Medulla oblongata (tissue), 1 donor: ENCODE results near the gene MYH14.
"Not testable (repeated sequence)": the region's sequence is repeated elsewhere in the genome, so short reads cannot be mapped to it uniquely, and the experiment has no call there.

Experiments used
- DNase-seq: peaks from one replicate; pipeline ENCODE4 v3.0.0-alpha.2; 2015; ENCODE audit errors: extremely low spot score

Gene MYH14

DNA sequence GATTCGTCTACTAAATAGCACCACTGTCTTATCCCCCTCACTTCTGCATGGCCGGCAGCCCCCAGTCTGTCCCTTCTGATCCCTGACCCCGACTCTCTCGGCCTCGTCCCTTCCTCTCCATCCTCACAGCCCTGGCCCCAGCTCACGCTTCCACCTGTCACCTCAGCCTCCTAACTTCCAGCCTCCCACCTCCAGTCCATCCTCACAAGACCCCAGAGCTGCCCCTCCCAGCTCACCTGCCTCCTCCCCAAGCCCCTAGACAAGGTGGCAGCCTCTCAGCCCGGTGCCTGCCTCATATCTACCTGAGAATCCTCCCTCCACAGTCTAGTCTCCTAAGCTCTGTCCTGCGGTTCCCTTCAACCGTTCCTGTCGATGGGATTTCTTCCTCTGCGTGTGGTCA lies 115.7 kb downstream of the MYH14 start:
- no peak for DNase-seq

DNA sequence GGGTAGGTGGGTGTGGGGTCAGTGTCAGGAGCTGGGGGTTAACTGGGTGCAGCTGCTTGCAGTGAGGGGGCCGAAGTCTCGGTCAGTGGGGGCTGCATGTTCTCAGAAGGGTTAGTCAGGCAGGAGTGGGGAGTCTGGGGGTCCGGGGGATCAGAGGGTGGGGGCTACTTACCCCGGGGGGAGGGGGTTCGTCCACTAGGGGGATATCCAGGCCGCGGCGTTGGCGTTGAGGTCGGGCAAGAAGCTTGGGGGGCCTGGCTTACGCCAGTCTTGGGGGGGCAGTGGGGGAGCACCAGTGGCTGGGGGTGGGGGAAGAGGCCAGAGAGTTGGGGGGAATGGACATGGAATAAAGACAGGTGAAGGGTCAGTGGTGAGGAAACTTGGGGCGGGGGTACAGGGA lies 116.6 kb downstream of the MYH14 start:
- no peak for DNase-seq

DNA sequence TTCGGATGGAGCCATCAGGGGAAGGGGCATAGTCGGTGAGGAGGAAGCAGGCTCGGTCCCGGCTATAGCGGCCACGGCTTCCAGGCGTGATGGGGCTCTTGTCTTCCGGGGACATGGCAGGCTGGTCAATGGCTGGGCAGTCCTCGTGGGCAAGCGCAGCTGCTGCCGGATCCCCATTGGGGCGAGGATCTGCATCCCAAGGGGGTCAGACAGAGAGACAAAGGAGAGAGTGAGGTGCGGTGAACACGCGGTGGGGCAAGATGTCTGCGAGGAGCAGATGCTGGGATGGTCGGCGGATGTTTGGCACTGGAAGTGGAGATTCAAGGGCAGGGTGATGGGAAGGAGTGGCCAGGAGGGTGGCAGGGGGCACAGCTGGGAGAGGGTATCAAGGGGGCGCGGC lies 117.2 kb downstream of the MYH14 start:
- DNase-seq: no peak

DNA sequence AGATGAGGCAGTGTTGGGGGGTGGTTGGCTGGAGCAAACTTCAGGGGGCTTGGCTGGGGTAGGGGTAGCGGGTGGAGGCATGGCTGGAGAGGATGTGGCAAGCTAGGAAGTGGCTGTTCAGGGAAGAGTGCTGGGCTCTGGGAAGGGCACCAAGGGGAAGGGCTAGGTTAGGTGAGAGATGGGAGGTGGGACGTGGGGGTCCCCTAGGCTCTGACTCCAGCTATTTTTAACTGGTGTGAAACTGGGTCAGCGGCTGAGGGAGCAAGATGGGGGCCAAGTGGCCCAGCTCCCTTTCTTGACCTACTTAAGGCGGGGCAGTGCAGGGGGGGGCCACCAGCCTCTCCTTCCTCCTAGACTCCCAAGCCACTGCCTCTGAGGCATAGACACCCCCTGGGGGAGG lies 118.4 kb downstream of the MYH14 start:
- DNase-seq: no peak

DNA sequence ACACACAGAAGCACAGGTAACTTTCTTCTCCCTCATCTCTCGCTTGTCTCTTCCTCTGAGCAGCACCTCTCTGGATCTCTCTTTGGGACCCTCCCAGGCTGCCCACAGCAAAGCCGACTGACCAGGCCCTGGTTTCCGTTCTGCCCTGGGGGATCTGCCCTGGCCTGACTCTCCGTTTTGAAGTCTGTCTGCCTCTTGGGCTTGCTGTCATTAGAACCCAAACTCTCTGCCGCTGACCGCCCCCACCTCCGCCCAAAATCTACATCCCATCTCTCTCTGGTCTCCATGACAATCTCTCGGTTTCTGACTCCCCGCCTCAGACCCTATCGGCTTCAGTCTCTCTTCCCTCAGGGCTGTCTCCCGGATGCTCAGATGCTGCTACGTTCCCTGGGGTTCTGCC lies 118.8 kb downstream of the MYH14 start:
- no peak for DNase-seq

DNA sequence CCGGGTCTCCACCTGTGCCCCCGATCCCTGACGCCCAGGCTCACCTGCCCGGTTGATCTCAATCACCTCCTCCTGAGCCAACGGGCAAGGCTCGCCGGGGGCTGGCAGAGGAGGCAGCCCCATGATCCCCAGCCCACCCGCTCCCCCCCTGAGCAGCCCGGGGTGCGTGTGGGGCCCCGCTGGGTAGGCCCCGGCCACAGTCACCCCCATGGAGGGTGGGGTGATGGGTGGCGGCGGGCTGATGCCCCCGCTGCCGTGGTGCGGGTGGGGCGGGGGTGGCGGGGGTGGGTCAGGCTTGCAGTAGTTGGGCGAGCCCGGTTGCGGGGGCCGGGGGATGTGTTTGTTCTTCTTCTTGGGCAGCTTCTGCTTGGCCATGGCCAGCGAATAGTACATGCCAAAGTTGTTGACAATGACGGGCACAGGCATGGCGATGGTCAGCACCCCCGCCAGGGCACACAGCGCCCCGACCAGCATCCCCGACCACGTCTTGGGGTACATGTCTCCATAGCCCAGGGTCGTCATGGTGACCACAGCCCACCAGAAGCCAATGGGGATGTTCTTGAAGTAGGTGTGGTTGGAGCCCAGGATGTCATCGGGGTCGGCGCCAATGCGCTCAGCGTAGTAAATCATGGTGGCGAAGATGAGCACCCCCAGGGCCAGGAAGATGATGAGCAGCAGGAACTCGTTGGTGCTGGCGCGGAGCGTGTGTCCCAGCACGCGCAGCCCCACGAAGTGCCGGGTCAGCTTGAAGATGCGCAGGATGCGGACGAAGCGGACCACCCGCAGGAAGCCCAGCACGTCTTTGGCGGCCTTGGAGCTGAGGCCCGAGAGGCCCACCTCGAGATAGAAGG lies 119.7 kb downstream of the MYH14 start:
- no peak for DNase-seq

DNA sequence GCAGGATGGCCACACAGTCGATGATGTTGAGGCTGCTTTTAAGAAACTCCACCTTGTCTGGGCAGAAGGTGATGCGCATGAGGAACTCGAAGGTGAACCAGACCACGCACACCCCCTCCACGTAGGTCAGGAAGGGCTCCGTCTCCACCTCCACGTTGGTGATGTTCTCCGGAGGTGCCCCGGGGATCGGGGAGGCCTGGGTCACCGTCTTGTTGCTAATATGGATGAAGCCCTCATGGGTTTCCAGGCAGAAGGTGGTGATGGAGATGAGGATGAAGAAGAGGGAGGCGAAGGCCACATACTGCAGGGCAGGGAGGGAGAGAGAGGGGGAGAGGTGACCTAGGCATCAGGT lies 120.3 kb downstream of the MYH14 start:
- no peak for DNase-seq

DNA sequence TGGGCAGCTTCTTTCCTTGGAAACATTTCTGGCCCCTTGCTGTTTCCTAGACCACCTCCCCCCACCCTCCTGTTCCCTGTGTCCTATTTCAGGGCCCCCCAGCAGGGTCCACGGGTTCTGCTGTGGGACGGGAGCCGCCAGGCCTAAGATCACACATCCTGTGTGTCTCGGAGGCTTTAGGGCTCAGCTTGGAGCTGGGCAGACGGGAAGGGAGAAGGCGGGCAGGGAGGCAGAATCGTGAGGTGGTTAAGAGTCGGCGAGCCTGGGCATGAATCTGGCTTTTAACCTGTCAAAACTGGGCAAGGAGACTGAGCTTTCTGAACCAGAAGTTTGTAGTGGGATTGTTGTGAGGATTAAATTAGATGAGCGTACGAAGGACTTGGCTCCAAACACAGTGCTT lies 120.9 kb downstream of the MYH14 start:
- DNase-seq: no peak

DNA sequence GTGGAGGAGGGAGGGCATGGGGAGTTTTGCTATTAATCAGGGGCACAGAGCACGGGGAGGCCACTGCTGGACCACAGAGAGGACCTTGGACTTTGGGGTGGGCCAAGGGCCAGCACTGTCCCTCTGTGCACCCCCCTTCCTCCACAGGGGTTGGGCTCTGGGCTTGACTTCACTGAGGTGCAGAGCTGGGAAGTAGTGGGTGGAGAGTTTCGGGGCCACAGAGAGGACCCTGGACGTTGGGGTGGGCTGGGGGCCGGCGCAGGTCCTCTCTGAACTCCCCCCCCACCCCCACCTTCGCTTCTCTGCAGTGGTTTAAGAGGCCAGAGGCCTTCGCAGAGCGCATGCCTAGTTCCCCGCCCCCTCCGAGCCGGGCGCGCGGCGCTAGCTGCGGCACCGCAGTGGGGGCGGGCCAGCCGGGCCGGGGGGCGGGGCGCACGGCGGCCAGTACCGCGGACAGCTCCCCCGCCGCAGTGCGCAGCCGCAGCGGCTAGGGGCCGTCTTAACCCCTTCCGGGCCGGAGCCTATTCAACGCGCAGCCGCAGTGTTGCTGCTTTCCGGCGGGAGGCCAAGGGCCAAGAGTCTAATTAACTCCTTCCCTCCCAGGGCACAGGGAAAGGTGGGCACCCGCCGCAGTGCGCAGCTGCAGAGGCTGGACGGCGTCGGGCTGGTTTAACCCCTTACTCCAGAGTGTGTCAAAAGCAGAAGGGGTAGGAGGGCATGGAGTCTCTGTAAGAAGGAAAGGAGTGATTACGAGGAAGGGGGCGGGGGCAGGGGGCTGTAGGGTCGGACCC lies 122.1 kb downstream of the MYH14 start:
- peak; percentile 63 for DNase-seq

DNA sequence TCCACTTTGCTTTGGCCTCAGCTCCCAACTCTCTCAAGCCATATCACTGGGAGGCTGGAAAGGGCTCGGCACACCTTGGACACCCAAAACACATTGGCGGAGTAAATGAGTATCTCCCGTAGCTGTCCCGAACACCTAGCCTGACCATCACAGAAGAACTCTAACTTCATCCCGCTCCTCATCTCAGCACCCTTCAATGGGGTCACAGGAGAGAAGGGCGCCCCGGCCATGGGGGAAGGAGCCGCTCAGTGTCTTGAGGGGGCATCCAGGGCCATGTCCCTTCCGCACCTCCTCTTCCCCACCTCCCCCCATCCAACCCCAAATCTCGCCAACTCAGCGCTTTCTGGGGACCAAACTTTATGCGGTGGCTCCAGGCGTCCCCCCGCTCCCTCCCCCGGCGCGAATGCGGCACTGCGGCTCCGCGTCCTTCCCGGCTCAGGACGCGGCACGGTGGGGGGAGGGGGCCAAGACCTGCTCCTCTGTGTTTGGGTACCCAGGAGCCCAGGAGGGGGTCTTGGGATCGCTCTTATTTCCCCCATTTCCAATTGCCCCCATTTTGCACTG lies 122.8 kb downstream of the MYH14 start:
- DNase-seq: no peak

DNA sequence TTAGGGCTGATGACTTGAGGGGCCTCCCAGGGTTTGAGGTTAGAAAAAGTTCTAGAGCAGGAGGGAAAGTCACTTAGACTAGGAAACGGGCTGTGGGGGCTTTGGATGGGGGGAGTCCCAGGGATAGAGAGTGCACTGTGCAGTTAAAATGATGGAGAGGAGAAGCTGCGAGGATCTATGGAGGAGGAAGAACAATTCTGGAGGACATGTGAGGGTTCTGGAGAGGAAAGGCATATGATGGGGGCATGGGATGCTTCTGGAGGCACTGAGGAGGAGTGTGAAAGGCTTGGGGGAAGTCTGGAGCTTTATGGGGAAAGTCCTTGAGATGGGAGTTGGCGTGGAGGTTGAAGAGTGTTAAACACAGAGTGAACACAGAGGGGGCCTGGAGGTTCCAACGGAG lies 123.6 kb downstream of the MYH14 start:
- no peak for DNase-seq

DNA sequence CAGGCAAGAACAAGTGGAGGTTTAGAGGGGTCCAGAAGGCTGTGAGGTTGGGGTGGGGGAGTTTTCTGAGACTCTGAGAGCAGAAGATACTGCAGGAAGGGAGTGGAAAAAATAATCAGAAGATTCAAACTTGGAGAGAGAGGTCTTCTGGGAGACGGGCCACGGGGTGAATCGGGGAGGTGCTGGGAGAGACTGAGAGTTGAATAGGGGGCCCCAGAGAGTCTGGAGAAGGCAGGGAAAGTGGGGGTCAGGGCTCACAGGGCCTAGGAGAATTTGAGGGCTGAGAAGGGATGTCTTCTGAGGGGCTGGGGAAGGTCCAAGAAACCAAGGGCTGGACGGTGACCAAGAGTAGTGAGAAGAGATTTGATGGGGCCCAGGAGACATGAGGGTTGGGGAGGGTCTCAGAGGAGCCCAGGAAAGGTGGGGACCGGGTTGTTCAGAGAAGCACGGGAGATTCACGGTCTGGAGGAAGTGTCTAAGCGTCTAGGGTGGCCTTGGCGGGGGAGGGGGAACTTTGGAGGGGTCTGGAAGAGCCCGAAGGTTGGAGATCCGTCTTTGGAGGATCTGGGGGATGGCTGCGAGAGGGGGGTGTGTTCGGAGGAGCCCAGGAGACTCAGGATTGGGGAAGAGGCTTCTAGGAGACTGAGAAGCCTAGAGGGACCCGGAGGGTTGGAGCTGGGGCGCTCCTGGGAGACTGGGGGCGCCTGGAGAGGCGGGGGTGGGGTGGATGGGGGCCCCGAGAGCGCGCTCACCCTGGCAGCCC lies 124.2 kb downstream of the MYH14 start:
- no peak for DNase-seq

DNA sequence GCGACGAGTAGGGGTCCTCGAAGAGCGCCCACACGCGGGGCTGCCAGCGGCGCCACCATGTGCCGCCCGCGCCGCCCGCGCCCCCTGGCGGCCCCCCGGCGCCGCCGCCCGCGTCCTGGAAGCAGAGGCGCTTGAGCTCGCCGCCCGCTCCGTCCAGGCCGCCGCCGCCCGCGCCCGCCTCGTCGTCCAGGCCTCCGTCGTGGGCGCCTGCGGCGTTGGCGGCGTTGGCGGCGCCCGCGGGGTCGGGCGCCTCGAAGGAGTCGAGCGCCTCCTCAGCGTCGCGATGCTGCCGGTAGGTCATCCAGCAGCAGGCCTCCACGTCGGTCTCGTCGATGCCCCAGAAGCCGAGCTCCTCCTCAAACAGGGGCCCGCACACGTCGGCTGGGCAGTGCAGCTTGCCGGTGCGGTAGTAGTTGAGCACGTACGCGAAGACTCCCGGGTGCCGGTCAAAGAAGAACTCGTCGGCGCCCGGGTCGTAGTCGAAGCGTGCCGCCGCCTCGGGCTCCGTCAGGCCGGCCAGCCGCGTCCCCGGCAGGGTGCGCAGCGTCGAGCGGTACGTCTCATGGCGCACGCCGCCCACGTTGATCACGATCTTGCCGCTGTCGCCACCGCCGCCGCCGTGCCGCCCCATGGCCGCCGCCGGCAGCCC lies 124.9 kb downstream of the MYH14 start:
- no peak for DNase-seq

DNA sequence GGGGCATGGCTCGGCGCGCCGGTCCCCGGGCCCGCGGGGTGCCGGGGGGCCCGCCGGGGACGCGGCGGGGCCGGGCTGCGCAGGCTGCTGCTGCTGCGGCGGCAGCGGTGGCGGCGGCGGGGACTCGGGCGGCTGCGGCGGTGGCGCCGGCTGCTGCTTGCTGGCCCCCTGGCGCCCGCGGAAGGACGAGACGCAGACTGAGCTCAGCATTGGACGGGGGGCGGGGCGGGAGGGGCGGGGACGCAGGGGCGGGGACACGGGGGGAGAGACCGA lies 125.4 kb downstream of the MYH14 start:
- DNase-seq: no peak

DNA sequence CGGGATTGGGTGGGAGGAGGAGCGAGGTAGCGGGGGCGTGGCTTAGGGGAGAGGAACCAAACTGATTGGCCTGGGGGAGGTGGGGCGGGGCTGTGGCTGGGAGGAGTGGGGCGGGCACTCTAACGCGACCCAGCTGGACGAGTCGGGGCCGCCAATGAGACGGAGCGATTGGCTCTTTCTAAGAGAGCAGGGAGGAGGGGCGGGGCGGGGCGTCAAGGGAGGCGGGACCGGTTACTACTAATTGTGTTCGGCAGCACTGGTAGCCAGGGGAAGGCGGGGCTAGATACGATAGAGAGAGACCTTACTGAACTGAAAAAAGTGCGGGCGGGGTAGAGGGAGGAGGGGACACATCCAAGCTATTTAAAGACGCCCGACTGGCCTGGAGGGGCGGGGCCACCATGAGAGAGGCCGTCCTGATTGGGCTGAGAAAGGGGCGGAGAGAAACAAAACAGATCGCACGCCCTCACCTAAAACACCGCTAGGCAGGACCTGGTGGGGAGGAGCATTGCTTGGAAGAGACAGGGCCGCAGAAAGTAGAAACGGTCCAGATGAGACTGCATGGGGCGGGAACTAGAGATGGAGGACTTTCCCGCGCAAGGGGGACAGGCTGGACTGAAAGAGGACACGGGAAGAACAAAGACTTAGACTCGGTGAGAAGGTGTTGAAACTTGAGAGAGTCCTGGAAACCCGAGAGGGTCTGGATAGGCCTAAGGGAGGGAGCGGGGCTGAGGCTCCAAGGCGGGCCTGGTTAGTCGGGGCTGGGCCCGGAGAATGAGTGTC lies 125.9 kb downstream of the MYH14 start, which contains the start of gene KCNC3:
KCNC3 (minus strand) TSS at position 232 of the 780 bp plus-strand sequence. CDS start 295 bp downstream, outside the sequence.
- DNase-seq: peak; percentile 99

DNA sequence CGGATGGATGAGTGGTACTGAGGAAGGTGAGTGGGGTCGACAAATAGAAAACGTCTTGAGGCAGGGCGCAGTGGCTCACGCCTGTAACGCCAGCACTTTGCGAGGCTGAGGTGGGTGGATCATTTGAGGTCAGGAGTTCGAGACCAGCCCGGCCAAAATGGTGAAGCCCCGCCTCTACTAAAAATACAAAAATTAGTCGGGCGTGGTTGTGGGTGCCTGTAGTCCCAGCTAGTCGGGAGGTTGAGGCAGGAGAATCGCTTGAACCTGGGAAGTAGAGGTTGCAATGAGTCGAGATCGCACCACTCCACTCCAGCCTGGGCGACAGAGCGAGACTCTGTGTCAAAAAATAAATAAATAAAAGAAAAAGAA lies 126.5 kb downstream of the MYH14 start:
- DNase-seq: not testable (repeated sequence)

DNA sequence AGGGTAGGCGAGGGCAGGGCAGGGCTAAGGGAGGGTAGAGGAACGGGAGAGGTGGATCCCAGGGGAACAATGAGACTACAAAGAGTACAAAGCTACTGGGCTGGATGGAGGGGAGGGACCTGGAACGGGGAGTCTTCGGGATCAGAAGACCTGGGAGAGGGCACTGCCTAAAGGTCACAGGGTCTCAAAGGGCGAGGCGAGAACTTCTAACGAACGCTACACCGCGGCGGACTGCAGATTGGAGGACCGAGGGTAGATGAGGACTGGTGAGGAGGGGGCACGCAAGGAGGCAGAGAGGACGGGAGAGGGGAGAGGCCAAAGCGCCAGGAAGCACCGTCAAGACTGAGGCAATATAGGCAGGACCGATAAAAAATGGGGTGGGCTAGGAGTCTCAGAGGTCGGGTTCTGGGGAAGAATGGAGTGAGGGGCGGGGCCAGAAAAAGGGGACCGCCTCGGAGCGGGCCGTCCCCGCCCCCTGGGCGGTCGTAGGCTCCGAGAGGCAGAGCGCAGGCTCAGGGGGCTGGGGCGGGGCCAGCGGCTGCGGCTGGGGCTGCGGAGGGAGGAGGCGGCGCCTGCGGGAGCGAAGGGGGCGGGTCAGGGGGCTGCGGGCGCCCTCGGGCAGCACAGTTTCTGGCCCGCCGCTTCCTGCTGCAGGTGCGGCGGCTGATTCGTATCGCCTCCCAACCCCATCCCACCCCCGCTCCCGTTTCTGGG lies 127.1 kb downstream of the MYH14 start:
- DNase-seq: peak; percentile 94

DNA sequence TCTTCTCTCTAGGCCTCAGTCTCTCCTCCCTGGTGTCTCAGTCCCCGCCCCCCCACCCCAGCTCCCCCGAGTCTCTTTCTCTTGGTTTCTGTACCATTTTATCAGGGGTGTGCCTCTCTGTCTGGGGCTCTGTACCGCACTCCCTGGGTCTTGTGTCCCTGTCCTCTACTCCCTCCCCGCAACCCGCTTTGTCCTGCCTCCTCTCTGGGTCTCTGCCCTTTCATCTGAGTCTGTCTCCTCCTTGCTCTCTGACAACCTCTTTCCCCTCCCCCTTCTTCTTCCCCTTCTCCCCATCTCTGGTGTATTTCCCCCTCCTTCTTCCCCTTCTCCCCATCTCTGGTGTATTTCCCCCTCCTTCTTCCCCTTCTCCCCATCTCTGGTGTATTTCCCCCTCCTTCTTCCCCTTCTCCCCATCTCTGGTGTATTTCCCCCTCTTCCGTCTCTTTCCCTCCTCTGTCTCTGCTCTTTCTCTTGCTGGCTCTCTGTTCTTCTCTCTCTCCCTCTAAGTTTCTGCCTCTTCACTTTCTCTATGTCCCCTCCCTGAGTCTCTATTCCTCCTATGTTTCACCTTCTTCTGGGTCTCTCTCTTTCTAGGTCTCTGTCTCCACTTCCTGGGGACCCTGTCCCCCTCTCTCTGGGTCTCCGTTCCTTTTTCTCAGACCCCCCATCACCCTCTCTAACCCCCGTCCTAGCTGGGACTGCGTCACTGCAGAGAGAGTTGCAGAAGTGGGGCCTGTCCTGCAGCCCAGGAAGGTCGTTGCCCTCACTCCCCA lies 128.0 kb downstream of the MYH14 start:
- no peak for DNase-seq

DNA sequence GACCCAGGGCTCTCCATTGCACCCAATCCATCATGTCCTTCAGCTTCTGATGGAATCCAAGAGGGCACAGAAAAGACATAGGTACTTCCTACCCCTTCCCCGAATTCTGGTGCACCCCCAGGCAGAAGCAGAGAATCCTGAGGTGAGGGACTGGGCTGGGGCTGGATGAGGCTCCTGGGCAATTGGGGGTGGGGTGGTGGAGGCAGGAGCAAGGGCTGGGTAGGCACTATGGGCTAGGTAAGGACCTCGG lies 128.5 kb downstream of the MYH14 start:
- no peak for DNase-seq
